Gastrocnemius medialis (tissue), 4 donors: ENCODE data around the gene COPS9. TPM values are rescaled to one million over a fixed set of nuclear protein-coding genes. Genes with fewer than 3 reads are reported as not detected.

Source experiments
- ATAC-seq, 2 donors: fragments of 150-250 bp; one replicate each; pipeline ENCODE4 v1.9.1; 2016
- DNase-seq, 2 donors: peaks; one replicate each; pipeline ENCODE4 v3.0.0-alpha.2; 2019
- H3K27ac ChIP-seq, 4 donors: fragments of 200-600 bp; sonication (generic); 1 replicate in 1 of 4; 2 replicates in 3 of 4; pipeline ENCODE4 v1.5.1; 2016 to 2018; ENCODE audit warnings: mild to moderate bottlenecking in 2 of 4, moderate library complexity in 1 of 4
- H3K27me3 ChIP-seq, 3 donors: fragments of 200-600 bp; sonication (generic) in 2 of 3; 1 replicate in 1 of 3; 2 replicates in 2 of 3; pipeline versions ENCODE4 v1.5.1 to v1.6.0; 2016 to 2019; ENCODE audit warnings: mild to moderate bottlenecking in 1 of 3, moderate library complexity in 1 of 3
- H3K36me3 ChIP-seq, 2 donors: fragments of 200-600 bp; sonication (generic) in 1 of 2; one replicate each; pipeline ENCODE4 v1.5.1; 2017 to 2018
- H3K4me1 ChIP-seq, 2 donors: fragments of 200-600 bp; sonication (generic) in 1 of 2; one replicate each; pipeline ENCODE4 v1.5.1; 2016 to 2017; ENCODE audit warnings: mild to moderate bottlenecking in 2 of 2
- H3K4me3 ChIP-seq, 4 donors: fragments of 200-600 bp; sonication (generic) in 3 of 4; 1 replicate in 1 of 4; 2 replicates in 3 of 4; pipeline ENCODE4 v1.5.1; 2016 to 2019; ENCODE audit warnings: mild to moderate bottlenecking in 2 of 4
- H3K9me3 ChIP-seq, 3 donors: fragments of 200-600 bp; sonication (generic) in 2 of 3; 1 replicate in 1 of 3; 2 replicates in 2 of 3; pipeline ENCODE4 v1.5.1; 2016 to 2019
- POLR2A ChIP-seq, 2 donors: fragments of 450-650 bp; IDR thresholded peaks; one replicate each; pipeline ENCODE4 v1.6.1; 2017; ENCODE audit warnings: antibody characterized with exemption in 2 of 2, mild to moderate bottlenecking in 2 of 2, moderate library complexity in 2 of 2
- in situ Hi-C, 4 donors: fragments of 200-750 bp; cut with MboI; loops; one replicate each; pipeline versions ENCODE4 v1.15.0 to v1.8.0; 2017; ENCODE audit warnings: low sequenced_read_pairs in 4 of 4
- intact Hi-C: fragments of 100-400 bp; cut with DNase I; formaldehyde crosslinking; loops from one replicate; pipeline ENCODE4 v1.15.1; 2023; ENCODE audit warnings: low total_unique reads
- total RNA-seq, 4 donors: library from RNA; depleted of rRNA; stranded (reverse); fragments of >200 nt; gene quantifications; one replicate each; pipeline versions ENCODE4 v1.1.0 to v1.2.3, GENCODE V29; 2016
- TF ChIP-seq, protein P1 (sequence below), 5 experiments: fragments of 450-650 bp in 3 of 5; fragments of 200-600 bp in 2 of 5; sonication (generic) in 2 of 5; IDR thresholded peaks in 4 of 5; conservative IDR thresholded peaks in 1 of 5; 1 replicate in 4 of 5; 2 replicates in 1 of 5; pipeline ENCODE4 v1.5.1; 2016 to 2019; ENCODE audit warnings: antibody characterized with exemption in 5 of 5, mild to moderate bottlenecking in 3 of 5, moderate library complexity in 3 of 5

Gene COPS9
- total RNA-seq, 4 donors from 2014 or later: 163 to 219 (median 193) TPM

- Histone ChIP-seq H3K4me1 (no peaks in the 10 kb centered on the region), H3K27me3 (no peaks in the 10 kb centered on the region), H3K4me3 (no peak overlapping the region), H3K36me3 (no peaks in the 10 kb centered on the region), H3K9me3 (no peaks in the 10 kb centered on the region), H3K27ac (no peak overlapping the region)
- ATAC-seq (no peak), DNase-seq (no peak)
- no peak for TF ChIP-seq POLR2A (IDR thresholded peaks at IDR 0.05)
- TF ChIP-seq, protein P1, sequence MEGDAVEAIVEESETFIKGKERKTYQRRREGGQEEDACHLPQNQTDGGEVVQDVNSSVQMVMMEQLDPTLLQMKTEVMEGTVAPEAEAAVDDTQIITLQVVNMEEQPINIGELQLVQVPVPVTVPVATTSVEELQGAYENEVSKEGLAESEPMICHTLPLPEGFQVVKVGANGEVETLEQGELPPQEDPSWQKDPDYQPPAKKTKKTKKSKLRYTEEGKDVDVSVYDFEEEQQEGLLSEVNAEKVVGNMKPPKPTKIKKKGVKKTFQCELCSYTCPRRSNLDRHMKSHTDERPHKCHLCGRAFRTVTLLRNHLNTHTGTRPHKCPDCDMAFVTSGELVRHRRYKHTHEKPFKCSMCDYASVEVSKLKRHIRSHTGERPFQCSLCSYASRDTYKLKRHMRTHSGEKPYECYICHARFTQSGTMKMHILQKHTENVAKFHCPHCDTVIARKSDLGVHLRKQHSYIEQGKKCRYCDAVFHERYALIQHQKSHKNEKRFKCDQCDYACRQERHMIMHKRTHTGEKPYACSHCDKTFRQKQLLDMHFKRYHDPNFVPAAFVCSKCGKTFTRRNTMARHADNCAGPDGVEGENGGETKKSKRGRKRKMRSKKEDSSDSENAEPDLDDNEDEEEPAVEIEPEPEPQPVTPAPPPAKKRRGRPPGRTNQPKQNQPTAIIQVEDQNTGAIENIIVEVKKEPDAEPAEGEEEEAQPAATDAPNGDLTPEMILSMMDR (IDR thresholded peaks at IDR 0.05 in 4 of 5, conservative IDR thresholded peaks at IDR 0.05 in 1 of 5): no peak
- in situ Hi-C loops: no loop called here
- intact Hi-C loops: no loop called here
These were observed 31.4 kb upstream of the COPS9 start for GRCh38 chr2:240167588-240167880.

DNA sequence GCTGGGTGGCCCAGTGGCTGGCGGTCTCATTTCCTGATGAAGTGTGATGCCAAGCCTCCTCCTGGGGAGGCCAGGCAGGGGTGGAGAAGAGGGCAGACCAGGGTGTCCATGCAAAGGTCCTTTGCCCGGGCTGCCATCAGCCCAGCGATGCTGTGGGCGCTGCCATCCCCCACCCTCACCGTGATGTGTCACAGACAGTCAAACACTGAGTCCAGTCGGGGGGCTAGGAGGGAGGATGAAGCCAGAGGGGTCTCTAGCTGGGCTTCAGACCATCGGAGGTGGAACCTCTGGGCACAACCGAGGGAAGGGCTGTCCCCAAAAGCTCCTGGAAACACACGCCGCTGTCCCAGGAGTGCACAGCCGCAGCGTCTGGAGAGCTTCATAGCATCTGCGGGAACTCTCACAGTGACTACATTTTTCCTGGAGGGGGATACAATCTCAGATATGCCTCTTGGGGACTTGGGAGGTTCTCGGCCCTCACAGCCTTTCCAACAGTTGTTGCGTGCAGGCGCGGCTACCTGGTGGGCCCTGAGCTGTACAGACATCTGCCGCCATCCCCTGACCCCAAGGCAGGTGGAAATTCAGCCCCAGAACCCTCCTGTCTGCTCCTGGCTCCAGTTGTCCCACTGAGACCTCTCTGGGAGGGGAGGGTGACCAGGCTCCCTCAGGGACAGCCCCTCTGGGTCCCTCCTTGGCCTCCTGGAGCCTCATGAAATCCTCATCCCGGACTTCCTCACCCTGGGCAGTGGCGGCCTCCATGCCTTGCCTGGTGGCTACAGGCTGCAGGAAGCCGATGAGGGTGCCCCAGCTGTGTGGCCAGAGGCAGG lies 30.9 kb upstream of the COPS9 start:
- Histone ChIP-seq H3K4me3 (no peak overlapping the region), H3K9me3 (no peaks in the 10 kb centered on the region), H3K27ac (no peak overlapping the region), H3K36me3 (no peaks in the 10 kb centered on the region), H3K4me1 (no peaks in the 10 kb centered on the region), H3K27me3 (no peaks in the 10 kb centered on the region)
- DNase-seq (no peak), ATAC-seq (no peak)
- intact Hi-C loops: no loop called here
- no peak for TF ChIP-seq POLR2A (IDR thresholded peaks at IDR 0.05)
- TF ChIP-seq, protein P1 (IDR thresholded peaks at IDR 0.05 in 4 of 5, conservative IDR thresholded peaks at IDR 0.05 in 1 of 5): no peak
- in situ Hi-C loops: no loop called here

GRCh38 chr2:240166191-240166590 lies 30.1 kb upstream of the COPS9 start:
- H3K4me1 ChIP-seq: no peaks in the 10 kb centered on the region
- intact Hi-C loops: no loop called here
- TF ChIP-seq, protein P1 (IDR thresholded peaks at IDR 0.05 in 4 of 5, conservative IDR thresholded peaks at IDR 0.05 in 1 of 5): no peak
- no peak for TF ChIP-seq POLR2A (IDR thresholded peaks at IDR 0.05)
- no peaks in the 10 kb centered on the region for H3K9me3 ChIP-seq
- no peak overlapping the region for H3K27ac ChIP-seq
- no peak overlapping the region for H3K4me3 ChIP-seq
- DNase-seq (no peak), ATAC-seq (no peak)
- no peaks in the 10 kb centered on the region for H3K27me3 ChIP-seq
- in situ Hi-C loops: no loop called here
- no peaks in the 10 kb centered on the region for H3K36me3 ChIP-seq

DNA sequence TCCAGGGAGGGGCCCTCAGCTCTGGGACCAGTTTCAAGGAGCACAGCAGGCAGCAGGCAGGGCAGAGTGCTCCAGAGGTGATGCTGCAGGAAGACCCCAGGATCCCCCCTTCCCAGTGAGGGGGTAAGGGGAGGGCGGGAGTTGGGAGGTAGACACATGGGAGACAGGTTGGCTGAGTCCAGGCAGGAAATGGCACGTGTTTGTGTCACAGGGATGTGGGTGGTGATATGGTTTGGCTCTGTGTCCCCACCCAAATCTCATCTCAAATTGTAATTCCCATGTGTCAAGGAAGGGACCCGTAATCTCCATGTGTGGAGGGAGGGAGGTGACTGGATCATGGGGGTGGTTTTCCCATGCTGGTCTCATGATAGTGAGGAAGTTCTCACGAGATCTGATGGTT lies 29.6 kb upstream of the COPS9 start:
- Histone ChIP-seq H3K9me3 (no peaks in the 10 kb centered on the region), H3K36me3 (no peaks in the 10 kb centered on the region), H3K4me1 (no peaks in the 10 kb centered on the region), H3K27ac (no peak overlapping the region), H3K4me3 (no peak overlapping the region), H3K27me3 (no peaks in the 10 kb centered on the region)
- in situ Hi-C loops: no loop called here
- no peak for ATAC-seq
- intact Hi-C loops: no loop called here
- no peak for DNase-seq
- TF ChIP-seq POLR2A (IDR thresholded peaks at IDR 0.05): no peak
- TF ChIP-seq, protein P1 (IDR thresholded peaks at IDR 0.05 in 4 of 5, conservative IDR thresholded peaks at IDR 0.05 in 1 of 5): no peak

DNA sequence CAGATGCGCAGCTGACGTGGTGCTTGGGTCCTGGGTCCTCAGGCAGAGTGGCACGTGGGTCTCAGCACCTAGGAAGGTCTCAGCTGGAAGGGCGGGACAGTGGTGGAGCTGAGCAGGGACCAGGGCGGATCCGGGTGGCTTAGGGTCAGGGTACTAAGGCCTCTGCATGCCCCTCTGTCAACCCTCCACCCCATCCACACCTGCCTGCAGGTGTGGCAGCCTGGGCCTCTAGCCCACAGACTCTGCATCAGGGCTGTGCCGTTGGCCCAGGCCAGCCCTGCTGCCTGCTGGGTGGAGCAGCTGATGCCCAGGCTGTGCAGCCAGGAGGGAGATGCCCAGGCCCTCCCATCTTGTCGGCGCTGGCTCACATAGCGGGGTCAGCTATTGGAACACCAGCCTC lies 28.9 kb upstream of the COPS9 start:
- intact Hi-C loops: no loop called here
- no peak overlapping the region for H3K27ac ChIP-seq
- ATAC-seq (no peak), DNase-seq (no peak)
- no peaks in the 10 kb centered on the region for H3K27me3 ChIP-seq
- in situ Hi-C loops: no loop called here
- TF ChIP-seq, protein P1 (IDR thresholded peaks at IDR 0.05 in 4 of 5, conservative IDR thresholded peaks at IDR 0.05 in 1 of 5): no peak
- no peak for TF ChIP-seq POLR2A (IDR thresholded peaks at IDR 0.05)
- H3K9me3 ChIP-seq: no peaks in the 10 kb centered on the region
- H3K36me3 ChIP-seq: no peaks in the 10 kb centered on the region
- H3K4me3 ChIP-seq: no peak overlapping the region
- H3K4me1 ChIP-seq: no peaks in the 10 kb centered on the region
